NCI-H446 (cell line): ENCODE results near the gene GIPR.
"Not testable (repeated sequence)": the region's sequence is repeated elsewhere in the genome, so short reads cannot be mapped to it uniquely, and the experiment has no call there.

Experiments used
- DNase-seq, 2 experiments: peaks; one replicate each; lab custom pipeline; 2025; lab: John Stamatoyannopoulos, UW

Gene GIPR

GRCh38 chr19:45691516-45692186 is 23.6 kb downstream of the GIPR start, which contains the start of gene SNRPD2:
SNRPD2 (minus strand) TSS chr19:45691953; CDS start chr19:45691888, 65 bp downstream.
- peak; percentile 96 to 98 for DNase-seq

DNA sequence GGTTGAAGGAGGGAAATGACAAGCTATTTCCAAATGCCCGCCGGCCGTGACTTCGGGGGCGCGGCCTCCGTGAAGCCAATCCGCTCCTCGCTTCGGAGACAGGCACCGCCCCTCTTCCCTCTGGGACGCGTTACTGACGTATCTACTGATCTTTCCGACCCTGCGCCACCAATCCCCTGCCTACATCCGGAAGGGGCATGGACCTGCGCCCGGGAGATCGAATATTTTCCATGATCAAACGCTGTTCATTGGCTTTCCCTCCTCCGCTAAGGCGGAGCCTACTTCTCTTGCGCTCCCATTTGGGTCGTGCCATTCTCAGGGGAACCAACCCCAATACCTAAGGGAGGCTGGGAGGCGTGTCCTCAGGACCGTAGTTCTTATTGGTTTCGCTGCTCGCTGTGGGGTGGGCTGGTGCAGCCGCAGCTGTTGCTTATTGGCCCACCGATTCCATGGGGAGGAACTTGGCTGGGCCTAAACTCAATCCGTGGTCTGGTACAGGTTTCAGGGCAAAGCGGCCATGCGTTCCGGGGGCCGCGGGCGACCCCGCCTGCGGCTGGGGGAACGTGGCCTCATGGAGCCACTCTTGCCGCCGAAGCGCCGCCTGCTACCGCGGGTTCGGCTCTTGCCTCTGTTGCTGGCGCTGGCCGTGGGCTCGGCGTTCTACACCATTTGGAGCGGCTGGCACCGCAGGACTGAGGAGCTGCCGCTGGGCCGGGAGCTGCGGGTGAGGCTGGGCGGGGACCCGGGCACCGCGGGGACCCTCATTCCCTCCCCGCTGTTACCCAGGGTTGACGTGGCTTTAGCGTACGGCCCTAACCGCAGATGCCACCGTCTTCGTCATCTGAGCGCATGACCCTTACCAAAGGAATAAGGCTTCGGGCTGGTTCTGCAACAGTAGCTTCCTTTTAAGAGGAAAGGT is 24.4 kb downstream of the GIPR start, which contains the start of gene QPCTL:
TSS of gene QPCTL (plus strand) at position 480 of the 919 bp plus-strand sequence. CDS start at position 518, 38 bp downstream.
- peak; percentile 99 to 100 for DNase-seq

DNA sequence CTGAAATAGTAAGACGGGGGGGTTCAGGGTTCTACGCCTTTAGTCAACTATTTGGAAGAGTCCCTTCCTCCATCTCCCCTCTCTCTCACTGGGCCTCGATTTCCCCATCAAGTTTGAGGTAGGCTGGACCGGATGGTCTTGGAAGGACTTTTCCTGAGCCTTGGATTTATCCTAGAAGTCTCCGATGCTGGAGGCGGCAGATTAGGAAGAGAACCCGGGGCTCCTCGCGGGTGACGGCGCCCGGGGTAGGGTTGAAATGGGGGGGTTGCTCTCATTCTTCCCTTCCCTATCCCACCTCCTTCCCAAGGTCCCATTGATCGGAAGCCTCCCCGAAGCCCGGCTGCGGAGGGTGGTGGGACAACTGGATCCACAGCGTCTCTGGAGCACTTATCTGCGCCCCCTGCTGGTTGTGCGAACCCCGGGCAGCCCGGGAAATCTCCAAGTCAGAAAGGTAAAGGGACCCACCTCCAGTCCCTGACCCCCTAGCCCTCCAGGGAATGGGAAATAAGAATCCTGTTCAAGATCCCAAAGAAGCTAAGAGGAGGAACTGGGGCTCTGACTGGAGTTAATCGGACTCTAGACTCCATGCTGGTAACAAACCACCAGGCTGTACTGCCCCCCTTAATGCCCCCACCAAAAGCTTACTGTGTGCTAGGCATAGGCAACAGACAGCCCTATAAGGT is 25.2 kb downstream of the GIPR start:
- peak; percentile 63 to 80 for DNase-seq

- no peak for DNase-seq
Measured at GRCh38 chr19:45701676-45702075, 33.7 kb downstream of the GIPR start.

- no peak for DNase-seq
Measured at GRCh38 chr19:45705115-45705514, 37.1 kb downstream of the GIPR start.

DNA sequence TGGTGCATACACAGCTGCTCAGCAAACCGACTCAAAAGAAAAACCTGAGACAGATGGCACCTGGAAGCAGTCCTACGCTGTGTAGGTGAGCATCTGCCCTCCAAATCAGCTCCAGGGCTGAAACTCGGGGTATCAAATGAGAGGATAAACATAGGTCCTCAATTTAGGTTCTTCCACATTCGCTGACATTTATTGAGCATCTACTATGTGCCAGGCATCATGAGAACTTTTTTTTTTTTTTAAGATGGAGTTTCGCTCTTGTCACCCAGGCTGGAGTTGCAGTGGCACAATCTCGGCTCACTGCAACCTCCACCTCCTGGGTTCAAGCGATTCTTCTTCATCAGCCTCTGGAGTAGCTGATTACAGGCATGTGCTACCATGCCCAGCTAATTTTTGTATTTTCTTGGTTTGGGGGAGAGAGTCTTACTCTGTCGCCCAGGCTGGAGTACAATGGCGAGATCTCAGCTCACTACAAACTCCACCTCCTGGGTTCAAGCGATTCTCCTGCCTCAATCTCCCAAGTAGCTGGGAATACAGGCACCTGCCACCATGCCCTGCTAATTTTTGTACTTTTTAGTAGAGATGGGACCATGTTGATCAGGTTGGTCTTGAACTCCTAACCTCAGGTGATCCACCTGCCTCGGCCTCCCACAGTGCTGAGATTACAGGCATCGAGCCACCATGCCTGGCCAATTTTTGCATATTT is 37.8 kb downstream of the GIPR start:
- DNase-seq, result no peak

DNA sequence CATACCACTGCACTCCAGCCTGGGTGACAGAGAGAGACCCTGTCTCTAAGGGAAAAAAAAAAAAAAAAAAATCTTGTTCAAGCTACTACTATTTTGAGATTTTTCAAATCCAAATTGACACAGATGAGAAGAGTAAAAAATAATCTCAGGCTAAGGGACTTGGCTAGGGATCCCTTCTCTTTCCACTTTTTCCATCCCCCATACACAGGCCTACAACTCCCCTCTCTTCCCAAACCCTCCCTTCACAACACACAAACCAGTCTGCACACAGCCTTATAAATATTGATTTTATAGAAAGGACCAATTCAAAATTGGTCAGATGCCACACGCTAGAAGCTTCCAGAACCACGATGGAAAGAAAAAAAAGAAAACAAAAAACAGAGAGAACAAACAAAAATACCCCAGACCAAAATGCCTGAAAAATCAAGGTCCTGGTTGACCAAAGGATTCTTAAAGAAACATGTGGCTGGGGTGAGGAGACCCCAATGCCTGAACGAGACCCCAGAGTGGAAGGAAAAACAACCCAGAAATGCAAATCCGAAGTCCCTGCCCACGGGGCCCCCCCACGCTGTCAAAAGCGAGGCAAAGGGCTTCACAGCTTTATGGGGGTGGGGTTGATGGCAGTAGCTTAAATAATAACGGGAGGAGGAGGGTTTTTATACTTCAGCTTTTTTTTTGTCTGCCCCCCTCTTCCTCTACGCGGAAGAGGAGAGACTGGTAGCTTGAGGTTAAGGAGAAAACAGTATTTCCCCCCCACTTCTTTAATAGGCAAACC is 42.5 kb downstream of the GIPR start:
- DNase-seq, result no peak

DNA sequence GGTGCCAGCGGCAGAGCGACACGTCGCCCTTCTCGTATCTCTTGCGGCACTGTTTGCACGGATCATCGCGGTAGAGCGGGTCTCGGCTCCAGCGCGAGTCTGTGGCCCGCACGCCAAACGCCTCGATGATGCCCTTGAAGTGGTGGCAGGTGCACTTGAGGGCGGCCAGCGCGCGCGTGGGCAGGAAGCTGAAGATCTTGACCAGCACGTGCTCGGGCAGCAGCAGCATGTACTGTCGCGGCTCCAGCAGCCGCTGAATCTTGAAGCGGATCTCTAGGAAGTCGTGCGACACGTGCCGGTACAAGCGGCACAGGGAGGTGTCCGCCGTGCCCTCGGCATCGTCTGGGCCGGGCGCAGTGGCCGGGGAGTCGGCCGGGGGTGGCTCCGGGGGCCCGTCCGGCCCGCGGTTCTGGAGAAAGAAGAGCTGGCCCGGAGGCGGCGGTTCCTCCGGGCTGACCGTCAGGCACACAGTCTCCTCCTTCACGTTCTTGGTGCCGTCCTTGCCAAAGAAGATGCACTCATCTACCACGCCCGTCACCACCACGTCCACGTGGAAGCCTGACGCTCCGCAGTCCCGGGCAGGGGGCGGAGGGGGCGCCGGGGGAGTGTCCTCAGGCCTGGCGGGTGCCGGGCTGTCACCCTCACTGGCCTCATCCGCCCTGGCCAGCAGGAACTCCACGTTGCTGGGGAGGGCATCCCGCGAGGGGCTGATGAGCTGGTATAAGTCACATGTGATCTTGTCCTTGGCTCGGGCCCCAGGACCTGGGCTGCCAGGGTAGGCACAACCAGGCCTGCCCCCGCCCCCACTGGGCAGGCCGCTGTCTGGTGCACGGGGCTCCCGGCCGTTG is 44.1 kb downstream of the GIPR start:
- no peak for DNase-seq

DNA sequence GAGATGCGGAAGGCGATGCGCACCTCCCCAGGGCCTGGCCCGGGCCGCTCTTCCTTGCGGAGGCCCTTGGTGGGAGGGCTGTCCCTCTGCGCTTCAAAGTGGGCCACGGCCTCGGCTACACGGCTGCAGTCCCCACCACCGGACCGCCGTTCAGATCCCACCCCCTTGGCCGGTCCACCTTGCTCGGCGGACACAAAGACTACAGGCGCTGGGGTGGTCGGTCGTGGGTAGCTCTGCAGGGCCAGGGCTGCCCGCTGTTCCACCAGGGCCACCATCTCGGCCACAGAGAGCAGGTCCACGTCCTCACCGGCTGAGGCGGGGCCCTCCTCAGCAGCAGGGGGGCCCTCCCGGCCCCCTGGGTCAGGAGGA is 44.7 kb downstream of the GIPR start:
- no peak for DNase-seq

DNA sequence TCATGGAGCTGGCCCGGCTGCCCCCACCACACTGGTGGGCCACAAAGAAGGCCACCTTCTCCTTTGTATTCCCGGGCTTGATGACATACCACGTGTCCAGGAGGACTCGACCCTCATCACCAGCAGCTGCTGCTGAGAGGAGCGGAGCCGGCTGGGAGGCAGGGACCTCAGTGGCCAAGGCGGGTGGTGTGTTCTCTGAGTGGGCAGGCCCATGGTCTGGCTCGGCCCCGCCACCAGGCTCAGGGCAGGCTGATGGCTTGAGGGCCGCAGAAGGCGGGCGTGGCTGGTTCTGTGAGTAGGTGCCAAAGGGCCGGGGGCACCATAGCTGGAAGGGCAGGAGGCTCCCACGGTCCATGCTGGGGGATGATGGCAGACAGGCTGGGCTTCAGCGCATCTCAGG is 45.1 kb downstream of the GIPR start:
- DNase-seq, result no peak

DNA sequence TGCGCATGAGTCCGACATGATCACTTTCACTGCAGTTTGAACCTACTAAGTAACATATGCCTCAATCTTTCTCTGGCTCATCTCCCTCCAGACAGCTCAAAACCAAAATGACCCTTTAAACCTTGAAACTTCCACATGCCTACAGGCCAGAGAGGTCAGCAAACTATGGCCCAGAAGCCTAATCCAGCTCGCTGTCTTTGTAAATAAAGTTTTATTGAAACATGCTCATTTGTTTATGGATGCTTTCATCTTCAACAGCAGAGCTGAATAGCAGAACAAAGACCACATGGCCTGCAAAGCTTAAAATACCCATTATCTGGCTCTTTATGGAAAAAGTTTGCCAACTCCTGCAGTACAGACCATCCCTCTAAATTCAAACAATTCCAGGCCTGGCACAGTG is 47.1 kb downstream of the GIPR start:
- no peak for DNase-seq

DNA sequence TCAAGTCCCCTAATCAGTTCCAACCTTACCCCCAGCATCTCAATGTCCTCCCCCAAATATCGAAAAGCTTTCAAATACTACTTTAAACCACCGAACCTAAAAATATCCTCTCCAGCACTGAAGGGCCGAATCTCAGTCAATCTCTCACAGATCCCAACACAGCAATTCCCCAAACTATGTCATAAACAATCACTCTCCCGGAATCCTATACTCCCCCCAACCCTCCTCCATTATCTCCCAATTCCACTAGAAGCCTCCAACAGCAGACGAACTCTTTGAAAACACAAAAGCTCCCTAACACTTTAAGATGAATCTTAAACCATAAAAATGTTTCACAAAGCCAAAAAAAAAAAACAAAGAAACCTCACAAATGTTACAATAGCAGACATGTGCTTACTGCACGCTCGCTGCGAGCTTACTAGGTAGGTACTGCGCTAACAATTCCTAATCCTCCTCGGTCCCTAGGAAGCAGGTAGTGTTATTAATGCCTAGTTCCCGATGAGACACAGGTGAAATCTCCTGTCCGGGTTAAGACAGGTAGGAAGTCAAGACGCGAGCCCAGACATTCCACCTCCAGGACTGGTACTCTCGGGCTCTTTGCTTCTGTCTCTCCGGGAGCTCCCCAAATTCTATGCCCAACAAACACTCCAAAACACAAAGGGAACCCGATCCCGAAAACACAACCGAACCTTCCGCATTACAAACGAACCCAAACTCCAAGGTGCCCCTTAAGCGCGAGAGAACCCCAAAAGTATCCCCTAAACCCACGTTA is 48.5 kb downstream of the GIPR start:
- peak in 1 of 2 experiments; percentile 35 for DNase-seq

GRCh38 chr19:45717131-45717982 is 49.3 kb downstream of the GIPR start:
- DNase-seq, result peak; percentile 98 to 100

GRCh38 chr19:45717983-45718650 is 50.1 kb downstream of the GIPR start:
- no peak for DNase-seq

- DNase-seq, result not testable (repeated sequence)
Measured at GRCh38 chr19:45720065-45720464, 52.0 kb downstream of the GIPR start.

GRCh38 chr19:45728683-45729082 is 60.7 kb downstream of the GIPR start:
- DNase-seq, result not testable (repeated sequence)

DNA sequence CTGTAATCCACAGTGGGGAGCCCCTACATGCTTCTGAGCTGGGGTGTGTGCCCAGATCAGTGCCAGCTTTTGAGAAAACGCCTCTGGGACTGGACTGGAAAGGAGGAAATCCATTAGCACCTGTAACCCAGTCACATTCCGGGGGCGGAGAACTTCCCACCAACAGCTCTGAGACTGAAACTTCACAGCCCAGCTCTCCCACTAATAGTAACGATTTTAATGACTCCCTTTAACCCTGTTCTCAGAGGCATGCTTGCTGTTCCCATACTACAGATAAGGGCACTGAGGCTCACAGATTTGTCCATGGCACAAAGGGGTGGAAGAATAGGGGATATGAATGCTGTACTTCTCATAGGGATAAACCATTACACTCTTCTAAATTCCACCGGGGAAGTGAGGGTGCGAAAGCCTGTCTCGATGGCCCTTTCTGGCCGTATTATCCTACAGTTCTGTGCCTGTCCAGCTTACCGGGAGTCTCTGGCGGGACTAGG is 61.8 kb downstream of the GIPR start:
- DNase-seq, result no peak
